HG03139 (cell line): ENCODE data around the gene SGTA.
"Not testable (repeated sequence)": the region's sequence is repeated elsewhere in the genome, so short reads cannot be mapped to it uniquely, and the experiment has no call there.

ENCODE experiments used
- ATAC-seq: cut with Tn5 transposase; IDR thresholded peaks from one replicate; pipeline ENCODE4 v1.9.1; 2021; ENCODE audit not compliant: unreplicated experiment

The SGTA gene

GRCh38 chr19:2795827-2796658, 13.0 kb upstream of the SGTA start:
- ATAC-seq = no peak

GRCh38 chr19:2793577-2793976, 10.5 kb upstream of the SGTA start:
- no peak for ATAC-seq

- ATAC-seq = no peak
Measured at GRCh38 chr19:2793126-2793525, 10.1 kb upstream of the SGTA start.

GRCh38 chr19:2792666-2793065, 9.6 kb upstream of the SGTA start:
- not testable (repeated sequence) for ATAC-seq

- no peak for ATAC-seq
Measured at GRCh38 chr19:2791876-2792275, 8.8 kb upstream of the SGTA start.

GRCh38 chr19:2791440-2791839, 8.4 kb upstream of the SGTA start:
- ATAC-seq = no peak

- no peak for ATAC-seq
Measured at GRCh38 chr19:2790557-2791271, 7.6 kb upstream of the SGTA start.

- no peak for ATAC-seq
Measured at GRCh38 chr19:2790194-2790556, 7.1 kb upstream of the SGTA start.

GRCh38 chr19:2788237-2788636, 5.2 kb upstream of the SGTA start:
- ATAC-seq = no peak

GRCh38 chr19:2787115-2787514, 4.0 kb upstream of the SGTA start:
- no peak for ATAC-seq

- ATAC-seq = peak; percentile 65
Measured at GRCh38 chr19:2785244-2785997, 2.3 kb upstream of the SGTA start, which contains the start of gene THOP1. THOP1 (plus strand) TSS chr19:2785503; CDS start chr19:2785663, 160 bp downstream.

- no peak for ATAC-seq
Measured at GRCh38 chr19:2783781-2784145, 690 bp upstream of the SGTA start.

GRCh38 chr19:2782329-2782935, 641 bp downstream of the SGTA start:
- ATAC-seq = no peak

GRCh38 chr19:2780284-2780683, 2.8 kb downstream of the SGTA start:
- ATAC-seq = no peak

- ATAC-seq = no peak
Measured at GRCh38 chr19:2779121-2779740, 3.8 kb downstream of the SGTA start.

GRCh38 chr19:2777952-2778683, 5.0 kb downstream of the SGTA start:
- ATAC-seq = no peak

- ATAC-seq = no peak
Measured at GRCh38 chr19:2775556-2776430, 7.3 kb downstream of the SGTA start.

GRCh38 chr19:2774953-2775555, 8.0 kb downstream of the SGTA start:
- no peak for ATAC-seq
